CD4-positive, alpha-beta T cell treated with Interleukin-2 at 100 ng/mL for 4 hours (primary cell): Measurements from ENCODE around the gene RGS21.
"Not testable (repeated sequence)": the region's sequence is repeated elsewhere in the genome, so short reads cannot be mapped to it uniquely, and the experiment has no call there.

ENCODE experiments used
- DNase-seq: peaks from one replicate; pipeline ENCODE4 v3.0.0-alpha.2; 2020; ENCODE audit warnings: low spot score

Gene RGS21

GRCh38 chr1:192316942-192317450, at the start of gene RGS21:
RGS21 (plus strand) TSS chr1:192316992; CDS start chr1:192343037, 26,045 bp downstream.
- DNase-seq: no peak

GRCh38 chr1:192268468-192269052, 48.2 kb upstream of the RGS21 start:
- no peak for DNase-seq

DNA sequence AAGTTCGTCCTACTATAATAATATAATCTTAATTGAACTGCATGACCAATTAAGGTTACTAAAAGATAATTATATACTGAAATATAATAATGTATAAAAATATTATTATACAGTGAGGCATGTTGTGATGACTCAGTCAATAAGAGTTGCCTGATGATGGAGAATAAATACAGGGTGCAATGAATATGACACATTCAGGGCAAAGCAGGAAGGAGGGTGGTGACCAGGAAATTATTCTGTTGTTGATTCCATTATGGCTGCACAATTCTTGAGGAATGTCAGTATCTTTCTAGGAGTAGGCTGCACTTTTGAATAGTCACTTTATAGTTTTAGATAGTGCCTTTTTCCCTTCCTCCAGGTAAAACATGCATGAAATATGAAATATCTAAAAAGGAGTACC, 46.4 kb upstream of the RGS21 start:
- DNase-seq: no peak

GRCh38 chr1:192272732-192273131, 44.1 kb upstream of the RGS21 start:
- DNase-seq: no peak

DNA sequence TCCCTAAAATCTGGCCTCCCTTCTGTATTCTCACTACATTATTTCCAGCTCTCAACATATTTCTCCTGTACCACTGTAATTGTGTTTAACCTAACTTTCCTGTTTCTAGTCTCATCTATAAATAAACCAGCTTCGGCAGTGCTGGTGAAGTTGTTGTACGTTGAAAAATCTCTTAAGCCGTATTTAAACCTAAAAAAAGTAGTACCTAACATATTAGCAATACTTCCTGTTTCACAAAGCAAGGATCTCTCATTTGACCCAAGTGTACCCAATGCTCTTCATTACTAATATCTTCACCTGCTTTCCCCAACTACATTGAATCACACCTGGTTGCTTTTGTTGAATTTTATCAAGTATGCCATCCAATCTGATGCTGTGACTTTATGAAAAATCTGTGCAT, 42.2 kb upstream of the RGS21 start:
- no peak for DNase-seq

DNA sequence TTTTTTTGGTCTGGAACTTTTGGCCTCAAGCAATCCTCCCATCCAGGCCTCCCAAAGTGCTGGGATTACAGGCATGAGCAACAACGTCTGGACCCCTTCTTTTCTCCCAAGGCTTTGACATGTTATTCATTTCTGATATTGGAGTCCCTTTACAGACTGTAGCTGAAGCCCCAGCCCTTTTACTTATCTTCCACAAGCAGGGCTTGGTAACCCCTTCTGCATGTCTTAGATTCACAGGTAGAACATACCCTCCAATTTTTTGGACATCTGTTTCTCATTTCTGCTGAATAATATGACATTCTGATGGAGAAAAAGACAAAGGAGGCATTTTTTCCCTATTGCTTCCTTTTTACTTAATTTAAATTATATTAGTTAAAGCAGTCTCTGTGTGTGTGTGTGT, 39.2 kb upstream of the RGS21 start:
- DNase-seq: no peak

GRCh38 chr1:192284927-192285326, 31.9 kb upstream of the RGS21 start:
- no peak for DNase-seq

GRCh38 chr1:192303029-192303428, 13.8 kb upstream of the RGS21 start:
- DNase-seq: no peak

- DNase-seq: not testable (repeated sequence)
Observed at GRCh38 chr1:192308314-192308713, 8.5 kb upstream of the RGS21 start.

GRCh38 chr1:192311281-192311680, 5.5 kb upstream of the RGS21 start:
- no peak for DNase-seq

DNA sequence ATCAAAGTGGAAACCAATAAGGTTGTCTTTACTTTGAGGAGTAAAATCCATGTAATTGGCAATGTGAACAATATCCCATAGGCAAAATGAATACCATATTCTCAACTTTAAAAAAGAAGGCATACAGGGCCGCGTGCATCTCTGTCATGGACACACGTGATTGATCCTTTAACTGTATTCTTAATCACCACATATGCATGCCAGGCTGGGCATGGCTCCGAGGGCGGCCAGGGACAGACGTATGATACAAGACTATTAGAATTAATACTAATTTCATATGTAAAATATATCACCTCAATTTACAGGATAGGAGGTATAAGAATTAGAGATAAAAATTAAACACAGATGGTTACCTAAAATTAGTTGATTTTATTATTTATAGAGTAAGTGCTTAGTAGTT, 11.2 kb downstream of the RGS21 start:
- no peak for DNase-seq

- no peak for DNase-seq
Observed at GRCh38 chr1:192342842-192343241, 26.1 kb downstream of the RGS21 start.

- no peak for DNase-seq
Observed at GRCh38 chr1:192343344-192343743, 26.6 kb downstream of the RGS21 start.

DNA sequence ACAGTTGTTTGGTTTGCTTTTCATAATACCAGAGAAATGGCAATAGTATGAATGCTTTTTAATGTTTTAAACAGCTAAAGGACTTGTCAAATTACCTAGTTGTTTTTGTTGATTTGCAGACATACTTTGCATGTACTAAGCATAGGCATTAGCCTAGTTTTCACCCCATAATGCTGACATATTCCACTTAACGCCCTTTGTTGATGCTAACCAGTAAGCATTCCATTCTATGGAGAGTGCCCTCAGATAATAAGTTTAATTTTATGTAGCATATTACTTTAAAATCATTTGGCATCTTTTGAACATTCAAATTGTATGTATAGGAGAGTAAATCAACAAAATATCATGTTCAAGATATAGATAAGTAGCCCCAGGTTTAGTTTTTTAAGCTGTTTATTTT, 32.5 kb downstream of the RGS21 start:
- DNase-seq: no peak

DNA sequence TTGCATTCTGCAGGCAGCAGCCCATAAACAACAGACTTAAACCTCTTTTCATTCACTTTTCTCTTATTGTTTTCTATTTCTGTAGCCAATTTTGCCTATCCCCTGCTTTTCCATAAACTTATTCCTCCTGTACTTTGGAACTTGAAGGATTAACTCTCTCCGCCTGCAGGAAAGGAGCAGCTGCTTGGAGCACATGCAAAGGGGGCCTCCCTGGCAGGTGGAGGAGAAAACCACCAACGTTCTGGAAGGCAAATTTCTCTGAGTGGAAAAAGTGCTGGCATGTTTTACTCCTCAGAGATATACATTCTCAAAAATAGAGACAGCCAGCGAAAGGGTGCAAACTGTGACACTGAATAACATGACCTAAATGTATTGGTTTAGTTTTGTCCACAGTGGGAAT, 33.6 kb downstream of the RGS21 start:
- no peak for DNase-seq

DNA sequence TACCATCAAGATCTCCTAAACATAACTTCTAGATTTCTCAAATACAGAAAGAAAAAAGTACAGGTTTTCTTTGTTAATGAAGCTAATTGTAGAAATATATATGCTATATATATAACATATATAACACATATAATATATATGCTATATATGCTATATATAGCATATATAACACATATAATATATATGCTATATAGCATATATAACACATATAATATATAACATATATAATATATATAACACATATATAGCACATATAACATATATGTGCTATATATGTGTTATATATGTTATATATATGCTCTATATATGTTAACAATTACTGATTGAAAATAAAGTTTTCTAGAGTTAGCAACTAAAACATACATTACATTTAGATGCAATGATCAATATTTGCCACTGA, 34.8 kb downstream of the RGS21 start:
- DNase-seq: no peak

GRCh38 chr1:192357924-192358323, 41.1 kb downstream of the RGS21 start:
- no peak for DNase-seq

- no peak for DNase-seq
Observed at GRCh38 chr1:192358402-192358801, 41.6 kb downstream of the RGS21 start.

GRCh38 chr1:192358822-192359221, 42.0 kb downstream of the RGS21 start:
- no peak for DNase-seq

- no peak for DNase-seq
Observed at GRCh38 chr1:192363177-192363576, 46.4 kb downstream of the RGS21 start.

DNA sequence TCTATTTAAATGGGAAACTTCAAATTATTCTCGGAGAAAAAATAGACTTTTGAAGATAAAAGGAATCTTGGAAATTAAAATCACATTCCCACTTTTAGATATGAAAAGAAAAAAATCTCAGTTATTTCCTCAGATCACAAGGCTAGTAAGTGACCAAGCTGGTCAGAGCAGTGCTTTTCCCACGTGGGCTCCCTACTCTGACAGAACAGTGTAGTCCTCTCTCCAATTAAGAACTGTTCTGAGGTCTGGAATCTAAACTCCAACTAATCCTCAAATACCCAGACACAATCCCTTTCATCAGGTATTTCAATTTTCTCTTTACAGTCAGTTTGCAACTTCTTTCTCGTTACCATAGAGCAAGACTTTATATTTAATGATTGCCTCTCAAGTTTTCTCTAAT, 50.6 kb downstream of the RGS21 start:
- no peak for DNase-seq

DNA sequence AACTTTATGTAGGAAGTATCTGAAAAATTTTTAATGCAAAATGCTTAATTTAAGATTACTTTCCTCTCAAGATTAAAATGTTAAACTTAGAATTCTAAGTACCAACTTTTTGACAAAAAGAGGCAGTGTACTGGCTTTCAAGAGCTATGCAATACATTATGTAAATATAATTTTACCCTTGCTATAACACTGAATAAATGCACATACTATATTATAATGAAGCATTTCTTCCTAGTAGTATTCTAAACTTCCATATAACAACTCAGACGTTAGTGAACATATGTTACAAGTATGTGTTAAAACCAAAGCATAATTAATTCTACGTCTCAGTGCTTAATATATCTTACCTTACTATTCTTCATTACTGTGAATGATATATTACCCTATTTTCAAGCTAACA, 58.5 kb downstream of the RGS21 start:
- no peak for DNase-seq

DNA sequence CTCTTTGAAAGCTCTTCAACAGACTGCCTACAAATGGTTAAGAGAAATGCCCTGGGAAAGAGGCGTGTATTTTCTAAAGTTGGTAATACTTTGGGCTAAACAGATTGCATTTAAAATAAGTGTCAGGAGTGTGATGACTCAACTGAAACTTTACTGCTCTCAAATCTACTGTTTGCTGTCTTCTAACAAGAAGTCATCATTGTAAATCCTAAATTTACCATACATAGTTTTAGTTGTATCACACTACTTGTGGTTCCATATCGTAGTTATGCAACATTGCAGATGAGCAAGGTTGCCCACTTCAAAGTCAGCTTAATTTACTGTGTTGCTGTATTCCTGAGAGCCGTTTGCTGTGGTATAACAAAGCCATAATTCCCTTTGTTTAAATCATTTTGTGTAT, 59.6 kb downstream of the RGS21 start:
- no peak for DNase-seq

GRCh38 chr1:192378276-192378675, 61.5 kb downstream of the RGS21 start:
- no peak for DNase-seq

- DNase-seq: no peak
Observed at GRCh38 chr1:192378878-192379277, 62.1 kb downstream of the RGS21 start.
